ENCODE data around the gene RBM20. TPM values are rescaled to one million over a fixed set of nuclear protein-coding genes. Genes with fewer than 3 reads are reported as not detected.

Gene RBM20
- total RNA-seq, 1 donor from 2014 or later, result 4.6 TPM

DNA sequence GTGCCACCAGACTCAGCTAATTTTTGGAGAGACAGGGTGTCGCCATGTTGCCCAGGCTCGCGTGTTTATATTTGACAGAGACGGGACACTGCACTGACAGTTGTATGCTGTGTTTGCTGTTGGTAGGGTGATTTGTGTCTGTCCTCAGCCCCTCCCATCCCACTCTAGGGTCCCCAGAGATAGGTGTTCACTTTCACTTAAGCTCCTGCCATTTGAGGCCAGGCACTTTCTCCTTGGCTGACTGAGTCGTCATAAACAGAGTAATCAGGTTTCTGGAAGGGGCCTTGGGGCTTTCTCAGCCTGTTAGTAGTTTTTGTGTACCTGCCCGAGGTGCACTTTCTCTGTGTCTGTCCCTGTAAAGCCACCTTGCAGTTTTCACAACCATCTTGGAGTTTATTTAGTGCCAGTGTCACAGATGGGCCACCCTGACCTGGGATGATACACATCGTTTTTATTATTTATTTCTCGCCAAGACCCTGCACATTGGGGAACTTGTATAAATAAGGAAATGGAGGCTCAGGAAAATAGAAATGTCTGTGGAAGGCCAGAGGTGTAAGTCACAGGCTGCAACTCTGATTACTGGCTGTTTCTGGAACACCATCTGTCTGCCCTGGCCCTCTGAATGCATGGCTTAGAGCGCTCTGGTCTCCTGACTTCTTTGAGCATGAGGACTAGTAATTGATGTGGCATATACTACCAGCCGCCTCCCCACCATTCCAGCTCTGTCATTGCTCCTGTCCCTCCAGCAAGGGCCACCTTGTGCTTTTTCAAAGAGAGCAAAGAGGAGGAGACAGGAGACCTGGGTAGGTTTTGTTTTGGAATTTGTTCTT, 145.7 kb downstream of the RBM20 start:
- DNase-seq, result no peak

DNA sequence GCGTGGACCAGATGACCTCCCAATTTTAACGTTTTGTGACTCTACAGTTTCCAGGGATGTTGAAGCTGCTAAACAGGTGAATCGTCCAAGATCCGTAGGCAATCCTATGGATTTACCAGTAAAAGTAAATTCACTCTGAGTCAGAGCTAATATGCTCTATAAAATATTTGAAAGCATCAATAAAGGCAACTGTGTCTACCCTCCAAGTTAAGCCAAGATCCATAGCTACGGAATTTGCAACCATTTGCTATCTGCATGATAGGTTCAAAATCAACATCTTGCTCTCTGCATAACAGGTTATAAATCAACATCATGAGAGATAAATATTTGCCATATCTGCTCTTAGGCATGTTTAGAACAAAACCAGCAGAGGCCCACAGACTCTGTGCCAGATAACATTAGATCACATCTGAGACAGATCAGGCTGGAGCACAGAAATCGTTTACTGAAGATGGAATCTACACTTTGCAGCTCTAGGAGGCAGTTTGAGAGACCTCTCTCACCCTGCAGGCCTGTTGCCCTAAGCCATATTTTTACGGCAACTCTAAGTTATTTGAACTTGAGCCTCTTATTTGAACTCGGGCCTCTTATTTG, 146.9 kb downstream of the RBM20 start:
- no peak for DNase-seq

DNA sequence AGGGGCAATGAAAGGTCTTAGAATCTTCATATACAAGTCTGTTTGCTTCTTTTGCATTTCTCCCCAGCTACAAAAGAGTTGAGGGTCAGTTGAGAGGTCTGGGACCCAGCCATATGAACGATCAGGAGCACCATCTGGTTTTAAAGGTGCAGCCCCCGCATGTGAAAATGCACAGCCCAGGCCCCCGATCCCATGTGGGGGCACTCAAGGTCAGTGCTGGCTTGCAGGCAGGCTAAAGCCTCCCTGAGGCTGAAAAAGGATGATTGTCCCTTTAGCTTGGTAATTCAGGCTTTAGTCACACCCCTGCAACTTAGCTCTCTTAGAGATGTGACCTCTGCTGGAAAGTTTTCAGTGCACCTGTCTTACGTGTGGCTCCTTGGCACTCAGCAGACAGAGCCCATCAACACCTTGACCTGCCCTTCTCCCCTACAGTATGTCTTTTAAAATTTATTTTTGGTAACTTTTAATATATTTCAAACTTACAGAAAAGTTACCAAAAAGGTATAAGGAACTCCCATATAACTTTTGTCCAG, 147.5 kb downstream of the RBM20 start:
- DNase-seq, result no peak

DNA sequence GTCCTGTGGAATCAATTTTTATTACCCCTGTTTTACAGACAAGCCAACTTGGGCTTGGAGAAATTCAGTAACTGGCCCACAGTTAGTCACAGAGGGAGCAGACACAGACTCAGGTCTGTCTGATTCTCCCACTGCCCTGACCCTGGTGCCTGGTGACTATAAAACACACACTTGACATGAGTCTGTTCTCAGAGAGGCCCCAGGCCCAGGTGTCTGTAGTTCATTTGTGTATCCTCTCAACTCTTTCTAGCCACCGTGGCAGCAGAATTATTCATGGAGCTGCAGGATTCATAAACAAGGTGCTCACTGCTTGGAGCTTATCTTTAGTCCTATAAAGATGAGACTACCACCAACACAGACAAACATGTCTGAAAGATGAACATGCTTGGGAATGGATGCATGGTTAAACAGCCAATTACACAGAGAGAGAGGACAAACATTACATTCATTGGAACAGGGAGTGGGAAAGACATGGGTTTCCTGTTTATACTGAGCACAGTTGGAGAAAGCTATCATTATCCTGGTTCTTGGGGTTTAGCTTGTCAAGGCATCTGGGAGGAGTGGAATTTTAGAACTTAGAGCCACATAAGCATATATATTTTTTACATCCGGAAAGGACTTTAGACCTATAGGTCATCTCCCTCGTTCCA, 148.5 kb downstream of the RBM20 start:
- no peak for DNase-seq

DNA sequence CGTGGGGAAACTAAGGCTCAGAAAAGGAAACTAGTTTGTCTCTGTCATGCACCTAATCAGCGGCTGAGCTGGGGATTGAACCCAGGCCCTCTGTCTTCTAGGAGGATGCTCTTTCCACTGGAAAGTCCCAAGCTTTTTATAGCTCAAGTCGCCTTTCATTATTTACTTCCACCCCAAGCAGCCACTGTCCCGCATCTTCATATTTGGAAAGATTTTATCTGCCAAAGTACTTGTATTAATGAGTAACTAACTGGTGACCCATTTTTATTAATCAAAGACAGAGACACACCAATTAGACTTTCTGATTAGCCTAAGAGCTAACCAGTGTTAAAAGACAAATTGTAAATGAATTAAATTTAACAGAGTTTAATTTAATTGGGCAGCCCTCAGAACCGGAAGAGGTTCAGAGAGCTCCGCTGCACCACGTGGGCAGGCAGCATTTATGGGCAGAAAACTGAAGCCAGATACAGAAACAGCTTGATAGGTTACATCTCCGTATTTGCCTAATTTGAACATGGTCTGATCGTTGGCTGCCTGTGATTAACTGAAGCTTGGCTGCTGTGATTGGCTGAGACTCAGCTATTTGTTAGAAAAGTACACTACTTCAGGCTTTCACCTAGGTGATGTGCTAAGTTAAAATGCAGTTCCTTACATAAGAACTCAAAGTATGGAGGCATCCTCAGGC, 149.1 kb downstream of the RBM20 start:
- DNase-seq, result no peak

DNA sequence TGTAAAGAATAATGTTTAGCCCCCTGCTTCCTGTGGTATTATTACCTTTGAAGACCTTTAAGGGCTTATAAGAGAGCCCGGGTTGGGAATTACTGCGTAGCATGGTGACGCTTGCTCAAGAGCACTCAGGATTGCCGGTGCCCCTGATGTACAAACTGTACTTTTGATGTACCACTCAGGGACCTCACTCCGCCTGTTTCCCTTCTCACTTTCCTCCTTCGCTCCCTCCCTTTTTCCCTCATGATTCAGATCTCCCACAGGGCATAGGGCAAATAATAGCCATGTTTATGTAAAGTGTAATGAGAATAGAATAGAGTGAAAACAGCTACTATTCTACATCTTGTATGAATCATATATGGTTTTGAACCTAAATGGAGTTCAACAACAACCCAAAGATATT, 149.8 kb downstream of the RBM20 start:
- no peak for DNase-seq

DNA sequence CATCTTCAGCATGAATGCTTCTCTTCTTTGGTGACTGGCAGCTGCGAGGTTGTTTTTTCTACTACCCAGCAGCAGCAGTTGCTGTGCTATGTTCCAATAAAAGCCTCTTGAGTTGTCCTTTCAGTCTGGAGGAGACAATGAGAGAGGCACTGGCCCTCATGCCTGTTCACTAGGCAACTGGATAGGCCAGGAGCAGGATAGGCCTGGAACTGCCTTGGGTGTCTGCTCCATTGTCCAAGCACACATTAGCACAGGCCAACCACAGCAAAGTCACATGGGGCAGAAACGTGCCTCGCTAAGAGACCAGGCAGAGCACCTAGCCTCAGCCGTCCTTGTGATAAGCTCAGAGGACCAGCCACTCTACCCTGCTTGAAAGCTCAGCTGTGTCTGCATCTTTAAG, 150.7 kb downstream of the RBM20 start:
- no peak for DNase-seq

DNA sequence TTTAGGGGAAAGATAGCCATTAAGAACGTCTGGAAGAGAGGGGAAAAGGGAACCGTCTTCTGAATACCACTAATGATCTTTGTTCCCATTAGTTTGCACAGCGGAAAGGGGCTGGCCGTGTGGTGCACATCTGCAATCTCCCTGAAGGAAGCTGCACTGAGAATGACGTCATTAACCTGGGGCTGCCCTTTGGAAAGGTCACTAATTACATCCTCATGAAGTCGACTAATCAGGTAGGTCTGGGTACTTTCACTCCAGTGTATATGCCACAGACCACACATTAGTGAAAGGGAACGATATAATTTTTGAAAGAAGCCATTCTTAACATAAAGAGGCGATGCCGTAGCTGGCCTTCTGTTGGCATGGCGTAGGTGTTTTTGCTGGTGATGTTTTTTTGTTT, 153.3 kb downstream of the RBM20 start:
- no peak for DNase-seq

DNA sequence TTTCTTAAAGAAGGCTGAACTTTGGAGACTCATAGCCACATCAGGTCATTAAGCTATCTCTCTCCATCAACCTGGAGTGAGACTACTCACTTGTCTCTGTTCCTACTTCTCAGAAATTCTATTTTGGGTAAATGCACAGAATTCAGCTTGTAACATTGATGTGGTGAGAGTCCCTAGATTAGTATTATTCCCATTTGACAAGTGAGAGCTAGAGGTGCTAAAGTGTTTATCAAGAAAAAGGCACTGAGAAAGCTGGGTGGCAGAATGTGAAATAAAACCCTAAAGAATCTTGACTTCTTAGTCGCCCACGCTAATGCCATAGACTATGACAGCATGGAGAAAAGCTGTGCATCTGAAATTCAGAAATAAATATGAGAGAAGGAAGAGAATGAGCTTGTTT, 154.2 kb downstream of the RBM20 start:
- no peak for DNase-seq

DNA sequence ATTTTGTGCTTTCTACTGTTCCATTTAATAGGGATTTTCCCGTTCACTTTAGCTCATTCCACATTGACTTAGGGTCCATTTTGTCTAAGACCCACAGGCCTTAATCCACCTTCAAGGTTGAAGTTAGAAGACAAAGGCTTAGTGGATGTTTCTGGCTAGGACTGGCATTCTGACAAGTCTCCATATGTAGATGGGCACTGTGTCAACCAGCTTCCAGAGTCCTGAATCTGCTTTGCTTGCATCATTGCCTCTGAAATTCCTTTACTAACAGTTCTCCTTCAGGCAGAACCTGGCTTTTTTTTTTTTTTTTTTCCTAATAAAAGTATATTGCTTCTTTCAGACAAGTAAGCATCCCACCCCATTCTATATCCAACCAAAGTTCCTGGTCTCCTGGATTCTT, 158.0 kb downstream of the RBM20 start:
- peak; percentile 30 for DNase-seq

DNA sequence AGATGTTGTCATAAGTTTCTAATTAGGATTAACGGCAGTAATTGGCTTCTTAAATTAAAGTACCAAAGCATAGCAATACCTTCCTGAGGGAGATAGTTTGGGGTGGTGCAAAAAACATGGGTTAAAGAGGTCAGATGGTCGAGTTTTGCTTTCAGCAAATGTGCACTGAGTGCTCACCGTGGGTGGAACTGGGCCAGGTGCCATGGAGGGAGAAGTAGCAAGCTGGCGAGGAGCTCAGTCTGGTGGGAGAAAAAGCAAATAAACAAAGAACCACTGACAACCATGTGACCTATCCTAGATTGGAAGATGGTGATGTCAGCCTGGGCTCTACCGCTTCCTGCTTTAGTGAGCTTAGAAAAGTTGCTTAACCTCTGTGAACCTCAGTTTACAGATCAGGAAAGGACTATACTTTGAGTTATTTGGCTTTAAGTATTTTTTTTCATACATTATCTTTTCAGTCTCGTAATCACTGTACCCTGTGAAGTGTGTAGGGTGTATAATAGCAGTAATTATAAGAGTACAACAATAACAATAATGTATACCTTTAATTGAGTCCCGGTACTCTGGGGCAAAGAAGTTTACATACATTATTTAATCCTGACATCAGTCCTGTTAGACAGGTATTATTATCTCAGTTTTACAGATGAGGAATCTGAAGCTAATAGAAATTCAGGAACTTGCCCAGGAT, 158.6 kb downstream of the RBM20 start:
- peak; percentile 89 for DNase-seq

DNA sequence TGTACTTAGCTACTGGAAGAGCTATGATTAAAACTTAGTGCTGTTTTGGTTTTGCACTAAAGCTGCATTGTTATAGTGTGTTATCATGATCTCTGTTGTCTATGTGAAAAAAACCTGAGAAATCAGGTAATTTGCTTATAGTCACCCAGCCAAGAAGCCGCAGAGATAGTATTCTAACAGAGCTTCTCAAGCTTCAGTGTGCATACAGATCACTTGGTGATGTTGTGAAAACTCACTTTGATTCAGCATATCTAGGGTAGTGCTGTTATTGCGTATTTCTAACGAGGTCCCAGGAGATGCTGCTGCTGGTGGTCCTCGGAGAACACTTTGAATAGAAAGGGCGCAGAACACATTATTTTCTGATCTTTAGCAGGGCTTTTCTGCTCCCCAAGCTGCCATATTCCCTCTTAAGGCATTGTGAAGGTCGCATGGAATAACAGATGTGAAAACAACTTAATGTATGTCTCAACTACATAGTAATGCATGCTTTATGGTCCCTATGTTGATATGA, 159.2 kb downstream of the RBM20 start:
- no peak for DNase-seq

DNA sequence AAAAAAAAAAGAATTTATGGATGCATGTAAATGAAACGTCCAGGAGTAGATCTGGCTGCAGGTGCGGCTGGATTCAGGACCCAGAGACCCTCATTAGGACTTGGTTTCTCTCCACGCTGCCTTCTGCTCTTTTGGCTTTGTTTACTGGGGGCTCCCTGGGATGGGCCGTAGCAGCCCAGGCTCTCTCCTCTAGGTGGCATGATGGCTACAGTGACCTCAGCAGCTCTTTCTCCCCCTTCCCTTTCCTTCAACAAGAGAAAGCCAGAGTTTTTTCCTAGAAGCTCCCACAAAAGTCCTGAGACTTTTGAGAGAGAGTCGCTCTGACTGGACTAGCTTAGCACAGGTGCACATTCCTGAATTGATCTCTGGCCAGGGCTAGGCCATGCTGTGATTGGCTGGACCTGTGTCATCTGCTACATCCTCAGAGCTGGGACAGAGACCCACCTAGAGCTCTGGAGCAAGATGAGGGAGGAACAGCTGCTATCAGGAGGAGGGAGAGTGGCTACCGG, 159.7 kb downstream of the RBM20 start:
- DNase-seq, result peak; percentile 66

DNA sequence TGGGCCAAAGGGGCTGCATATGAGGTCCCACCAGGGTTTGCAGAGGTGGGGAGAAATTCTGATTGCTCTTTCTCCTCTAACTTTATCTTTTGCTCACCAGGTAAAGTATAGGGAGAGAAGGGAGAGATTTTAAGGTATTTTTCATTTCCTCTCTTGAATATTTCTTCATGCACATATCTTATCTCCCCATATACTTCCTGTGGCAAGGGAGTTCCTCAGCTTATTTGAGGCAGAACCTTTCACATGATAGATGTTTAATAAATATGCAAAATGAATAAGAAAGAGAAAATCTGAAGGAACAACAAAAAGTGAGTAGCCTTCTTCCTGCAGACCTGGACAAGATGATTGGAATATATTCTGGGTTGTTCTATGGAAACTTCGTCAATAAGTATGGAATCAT, 160.2 kb downstream of the RBM20 start:
- DNase-seq, result no peak

DNA sequence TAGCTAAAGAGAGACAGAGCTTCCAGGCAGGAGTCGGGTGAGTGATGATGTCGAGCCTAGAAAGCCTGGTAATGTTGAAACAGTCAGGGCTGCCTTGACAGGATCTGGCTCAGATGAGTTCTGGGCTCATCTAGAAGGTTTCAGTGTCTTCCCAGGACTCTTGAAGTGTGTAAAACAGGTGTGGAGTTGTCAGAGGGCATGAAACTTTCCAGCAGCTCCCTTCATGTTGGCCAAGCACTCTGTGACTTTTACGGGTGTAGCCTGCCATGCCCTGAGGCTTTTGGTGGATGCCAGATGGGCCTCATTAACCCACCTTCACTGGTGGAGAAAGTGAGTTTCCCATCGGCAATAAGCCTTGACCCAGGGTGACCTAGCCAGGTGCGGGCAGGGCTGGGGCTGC, 161.2 kb downstream of the RBM20 start:
- DNase-seq, result no peak

DNA sequence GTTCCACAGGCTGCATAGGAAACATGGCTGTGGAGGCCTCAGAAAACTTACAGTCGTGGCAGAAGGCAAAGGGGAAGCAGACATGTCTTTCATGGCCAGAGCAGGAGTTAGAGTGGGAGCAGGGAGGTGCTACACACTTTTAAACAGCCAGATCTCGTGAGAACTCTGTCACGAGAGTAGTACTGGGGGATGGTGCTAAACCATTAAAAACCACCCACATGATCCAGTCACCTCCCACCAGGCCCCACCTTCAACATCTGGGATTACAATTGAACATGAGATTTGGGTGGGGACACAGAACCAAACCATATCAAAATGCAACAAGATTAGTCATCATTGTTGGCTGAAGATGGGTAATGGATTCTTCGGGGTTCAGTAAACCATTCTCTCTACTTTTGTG, 162.2 kb downstream of the RBM20 start:
- no peak for DNase-seq

DNA sequence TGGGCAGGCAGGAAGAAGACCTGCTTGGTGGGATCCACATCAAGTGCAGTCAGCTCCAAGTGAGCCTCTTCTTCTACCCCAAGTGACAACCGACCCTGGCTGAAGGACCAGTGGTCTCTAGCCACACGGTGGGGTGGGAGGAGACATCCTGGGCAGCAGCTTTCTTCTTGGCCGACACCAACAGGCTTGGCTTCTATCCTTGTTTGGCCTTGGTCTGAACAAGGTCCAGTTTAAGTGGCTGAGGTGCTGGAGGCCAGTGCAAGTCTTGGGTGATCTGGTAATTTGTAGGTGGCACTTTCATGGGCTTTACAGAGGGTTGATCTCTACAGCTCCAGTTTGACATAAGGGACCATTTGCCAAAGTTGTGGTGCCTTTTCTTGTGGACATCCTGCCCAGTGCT, 164.0 kb downstream of the RBM20 start:
- DNase-seq, result no peak

DNA sequence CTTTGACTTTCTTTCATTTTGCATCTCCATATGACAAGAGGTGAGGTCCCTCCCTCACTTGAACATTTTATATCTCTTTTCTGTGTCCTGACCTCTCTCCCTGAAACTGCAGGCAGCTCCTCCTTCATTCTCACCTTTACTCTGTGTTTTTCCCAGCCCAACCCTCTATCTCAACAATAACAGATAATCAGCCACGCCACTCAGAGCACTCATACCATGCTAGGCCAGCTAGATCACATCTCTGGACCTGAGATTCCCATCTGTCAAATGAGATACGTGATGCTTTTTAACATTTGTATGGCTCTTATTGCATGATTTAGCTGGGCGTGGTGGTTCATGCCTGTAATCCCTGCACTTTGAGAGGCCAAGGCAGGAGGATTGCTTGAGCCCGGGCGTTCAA, 164.5 kb downstream of the RBM20 start:
- DNase-seq, result no peak

DNA sequence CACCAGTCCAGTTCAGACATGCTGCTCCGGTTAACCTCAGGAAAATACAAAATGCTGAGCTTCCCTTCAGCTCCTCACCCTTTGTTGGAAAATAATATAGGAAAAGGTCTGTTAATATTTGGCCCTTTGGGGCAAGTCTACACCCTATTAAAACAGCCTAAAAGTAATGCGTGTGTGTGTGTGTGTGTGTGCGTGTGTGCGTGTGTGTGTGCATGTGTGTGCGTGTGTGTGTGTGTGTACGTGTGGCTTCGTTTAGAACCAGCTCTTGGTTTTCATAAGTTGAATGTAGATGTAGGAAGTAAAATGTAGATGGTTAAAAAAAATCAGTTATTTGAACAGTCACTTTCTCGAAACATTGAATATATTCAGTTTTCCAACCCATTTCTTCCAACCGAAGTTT, 166.5 kb downstream of the RBM20 start:
- no peak for DNase-seq

DNA sequence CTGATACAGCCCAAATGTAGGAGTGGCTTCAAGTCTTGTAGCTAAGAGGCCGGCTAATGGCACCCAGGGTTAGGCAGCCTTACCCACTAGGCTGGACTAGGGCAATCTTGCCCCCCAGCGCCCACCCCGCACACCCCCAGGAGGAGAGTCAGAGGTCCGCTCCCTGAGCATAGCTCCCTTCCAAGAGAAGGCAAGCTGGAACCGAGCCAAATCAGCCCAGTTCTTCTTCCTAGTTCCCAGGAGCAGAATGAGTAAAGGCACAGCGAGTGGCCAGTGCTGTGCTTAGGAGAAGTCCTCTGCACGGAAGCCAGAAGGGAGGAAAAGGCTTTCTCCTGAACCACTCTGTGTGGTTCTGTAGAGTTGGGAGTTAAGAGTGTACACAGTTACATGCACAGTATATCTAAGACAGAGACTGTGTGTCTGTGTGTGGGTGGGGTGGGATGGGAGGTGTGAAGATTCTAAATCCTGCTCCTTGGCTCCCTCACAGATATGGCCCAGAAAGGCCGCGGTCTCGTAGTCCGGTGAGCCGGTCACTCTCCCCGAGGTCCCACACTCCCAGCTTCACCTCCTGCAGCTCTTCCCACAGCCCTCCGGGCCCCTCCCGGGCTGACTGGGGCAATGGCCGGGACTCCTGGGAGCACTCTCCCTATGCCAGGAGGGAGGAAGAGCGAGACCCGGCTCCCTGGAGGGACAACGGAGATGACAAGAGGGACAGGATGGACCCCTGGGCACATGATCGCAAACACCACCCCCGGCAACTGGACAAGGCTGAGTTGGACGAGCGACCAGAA, 167.8 kb downstream of the RBM20 start:
- no peak for DNase-seq

DNA sequence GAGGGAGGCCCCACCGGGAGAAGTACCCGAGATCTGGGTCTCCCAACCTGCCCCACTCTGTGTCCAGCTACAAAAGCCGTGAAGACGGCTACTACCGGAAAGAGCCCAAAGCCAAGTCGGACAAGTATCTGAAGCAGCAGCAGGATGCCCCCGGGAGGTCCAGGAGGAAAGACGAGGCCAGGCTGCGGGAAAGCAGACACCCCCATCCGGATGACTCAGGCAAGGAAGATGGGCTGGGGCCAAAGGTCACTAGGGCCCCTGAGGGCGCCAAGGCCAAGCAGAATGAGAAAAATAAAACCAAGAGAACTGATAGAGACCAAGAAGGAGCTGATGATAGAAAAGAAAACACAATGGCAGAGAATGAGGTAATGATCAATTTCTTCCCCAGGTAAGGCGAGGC, 168.4 kb downstream of the RBM20 start:
- no peak for DNase-seq

Data from dermis blood vessel endothelial cell (primary cell).